H1 (cell line): ENCODE measurements around the gene VIM.

Experiments used
- CHD1 ChIP-seq: IDR thresholded peaks from 2 replicates; pipeline ENCODE4 v1.6.1; 2012; ENCODE audit warnings: low read depth, low read length, improper control_type of control experiment
- JUN ChIP-seq: IDR thresholded peaks from 2 replicates; pipeline ENCODE4 v1.6.1; 2011; ENCODE audit warnings: low read depth, mild to moderate bottlenecking, improper control_type of control experiment, low read length
- TF ChIP-seq, protein P1 (sequence below), 3 experiments: IDR thresholded peaks; 1 replicate in 2 of 3; 2 replicates in 1 of 3; pipeline versions ENCODE4 v1.5.1 to v1.6.1; 2011; ENCODE audit warnings: low read length in 3 of 3, mild to moderate bottlenecking in 3 of 3, inconsistent platforms in 2 of 3, low read depth in 1 of 3, moderate library complexity in 1 of 3; ENCODE audit not compliant: insufficient read depth in 1 of 3; ENCODE audit errors: control extremely low read depth in 1 of 3

DNA sequence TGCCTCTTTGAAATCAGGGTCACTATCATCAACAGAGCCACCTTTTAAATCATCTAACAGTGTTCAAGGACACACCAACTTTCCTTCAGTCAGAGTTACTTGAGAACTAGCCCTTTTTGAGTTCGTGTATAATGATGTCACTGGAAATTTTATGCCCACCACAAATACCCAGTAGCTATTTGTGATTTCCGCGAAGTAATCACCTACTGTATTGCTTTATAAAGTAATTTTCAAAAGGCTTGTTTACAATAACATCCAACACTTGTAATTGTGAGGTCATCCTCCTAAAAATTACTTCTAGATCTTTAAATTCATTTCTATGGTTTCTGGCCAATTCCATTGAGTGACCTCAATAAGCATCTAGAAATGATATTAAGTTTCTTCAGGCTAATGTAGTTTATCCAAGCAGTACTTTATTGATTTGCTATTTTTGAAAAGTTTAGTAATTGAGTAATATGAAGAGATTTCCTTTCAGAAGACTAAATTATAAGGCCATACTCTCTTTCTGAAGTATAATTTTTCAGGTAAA, 39.3 kb upstream of the VIM start:
- TF ChIP-seq, protein P1, sequence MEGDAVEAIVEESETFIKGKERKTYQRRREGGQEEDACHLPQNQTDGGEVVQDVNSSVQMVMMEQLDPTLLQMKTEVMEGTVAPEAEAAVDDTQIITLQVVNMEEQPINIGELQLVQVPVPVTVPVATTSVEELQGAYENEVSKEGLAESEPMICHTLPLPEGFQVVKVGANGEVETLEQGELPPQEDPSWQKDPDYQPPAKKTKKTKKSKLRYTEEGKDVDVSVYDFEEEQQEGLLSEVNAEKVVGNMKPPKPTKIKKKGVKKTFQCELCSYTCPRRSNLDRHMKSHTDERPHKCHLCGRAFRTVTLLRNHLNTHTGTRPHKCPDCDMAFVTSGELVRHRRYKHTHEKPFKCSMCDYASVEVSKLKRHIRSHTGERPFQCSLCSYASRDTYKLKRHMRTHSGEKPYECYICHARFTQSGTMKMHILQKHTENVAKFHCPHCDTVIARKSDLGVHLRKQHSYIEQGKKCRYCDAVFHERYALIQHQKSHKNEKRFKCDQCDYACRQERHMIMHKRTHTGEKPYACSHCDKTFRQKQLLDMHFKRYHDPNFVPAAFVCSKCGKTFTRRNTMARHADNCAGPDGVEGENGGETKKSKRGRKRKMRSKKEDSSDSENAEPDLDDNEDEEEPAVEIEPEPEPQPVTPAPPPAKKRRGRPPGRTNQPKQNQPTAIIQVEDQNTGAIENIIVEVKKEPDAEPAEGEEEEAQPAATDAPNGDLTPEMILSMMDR (IDR thresholded peaks at IDR 0.05; ENCODE audit: control extremely low read depth in 1 of 3, insufficient read depth in 1 of 3, low read depth in 1 of 3, low read length in 3 of 3), result no peak
- TF ChIP-seq CHD1 (no peak), JUN (no peak)
